ENCODE data around the gene PTCD2. TPM values are rescaled to one million over a fixed set of nuclear protein-coding genes. Genes with fewer than 3 reads are reported as not detected.
"Not testable (repeated sequence)": the region's sequence is repeated elsewhere in the genome, so short reads cannot be mapped to it uniquely, and the experiment has no call there.

Gene PTCD2
- total RNA-seq, 2 experiments from 2014 or later = 8.9 to 9.8 TPM

DNA sequence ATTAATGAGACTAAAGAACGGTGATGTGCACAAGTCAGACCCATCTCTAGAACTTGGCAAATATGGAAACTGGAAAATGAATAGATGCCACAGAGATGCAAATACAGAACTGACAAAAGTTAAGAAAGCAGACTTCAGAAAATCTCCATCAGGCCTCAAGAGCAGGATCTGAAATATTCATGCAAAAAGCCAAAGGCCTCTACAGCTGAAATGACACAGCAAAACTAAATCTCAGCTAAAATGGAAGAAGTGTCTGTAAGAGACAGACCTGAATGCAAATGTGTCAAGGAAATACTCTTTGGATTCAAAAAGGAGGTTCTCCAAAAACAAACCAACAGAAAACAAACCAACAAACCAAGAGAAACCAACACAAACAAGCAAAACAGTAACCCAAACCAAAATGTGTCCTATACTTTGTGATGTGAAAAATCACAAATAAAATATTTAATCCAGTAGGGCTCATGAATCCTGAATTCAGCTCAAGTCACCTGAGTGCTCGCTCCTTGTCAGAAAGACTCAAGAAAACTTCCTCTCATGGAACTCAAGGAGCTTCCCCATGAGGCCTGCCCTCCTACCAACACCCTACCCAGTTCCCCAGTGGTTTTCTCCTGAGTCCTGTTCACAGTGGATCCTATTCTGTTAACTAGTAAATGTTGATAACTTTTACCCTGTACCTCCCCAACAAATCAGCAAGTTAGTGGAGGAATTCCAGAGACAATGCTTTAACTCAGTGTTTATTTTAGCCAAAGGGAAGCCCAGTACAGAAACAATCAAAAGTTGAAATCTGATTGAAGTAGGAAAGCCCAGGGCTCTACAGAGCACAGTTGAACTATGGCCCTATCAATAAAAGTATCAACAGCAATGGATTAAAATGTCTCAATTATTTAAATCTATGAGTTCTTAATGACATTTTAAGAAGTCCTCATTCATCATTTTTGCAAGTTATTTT lies 14.7 kb upstream of the PTCD2 start:
- peaks cover 25% of the 10 kb centered on the region for H3K4me1 Mint-ChIP-seq
- H3K4me3 Mint-ChIP-seq = no peak overlapping the region
- POLR2A ChIA-PET = interaction anchor here (2.6 kb wide), 1 partner anchor 14 kb away, joined by 13 read pairs; the partner anchor contains the start of genes MRPS27 and PTCD2

DNA sequence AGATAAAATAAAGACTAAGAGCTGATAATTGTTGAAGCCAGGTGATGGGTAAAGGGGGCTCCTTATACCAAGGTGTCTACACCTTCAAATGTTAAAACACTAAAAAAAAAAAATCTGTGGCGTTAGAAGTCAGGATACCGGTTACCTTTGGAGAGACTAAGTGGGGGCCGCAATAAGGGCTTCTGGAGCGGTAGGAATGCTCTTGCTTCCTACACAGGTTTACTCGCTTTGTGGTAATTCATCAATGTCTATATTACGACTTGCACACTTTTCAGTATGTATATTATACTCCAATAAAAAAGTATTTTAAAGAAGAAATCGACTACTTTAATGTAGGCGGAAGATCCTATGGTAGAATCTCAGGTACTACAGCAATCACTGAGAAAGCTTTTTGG lies 12.6 kb upstream of the PTCD2 start:
- ATAC-seq (ENCODE audit: low read depth) (no peak), DNase-seq (no peak)
- no peaks in the 10 kb centered on the region for H3K9me3 Mint-ChIP-seq
- peak overlapping the region; percentile 80 for H3K4me3 Mint-ChIP-seq
- POLR2A ChIA-PET = interaction anchor here (0.6 to 3.8 kb wide), 4 partner anchors 12 to 508 kb away, joined by 3 to 52 read pairs (median 3); partner anchors contain the start of genes MRPS27 and PTCD2
- H3K36me3 Mint-ChIP-seq = peaks cover 6% of the 10 kb centered on the region
- H3K27me3 Mint-ChIP-seq = no peaks in the 10 kb centered on the region
- peak overlapping the region; percentile 90 for H3K27ac Mint-ChIP-seq
- H3K4me1 Mint-ChIP-seq = peaks cover 21% of the 10 kb centered on the region

More for the DNA sequence above, 14.7 kb upstream of the PTCD2 start:
- no peak overlapping the region for H3K27ac Mint-ChIP-seq
- peaks cover 10% of the 10 kb centered on the region for H3K36me3 Mint-ChIP-seq
- no peak for DNase-seq
- no peaks in the 10 kb centered on the region for H3K9me3 Mint-ChIP-seq
- no peaks in the 10 kb centered on the region for H3K27me3 Mint-ChIP-seq
- no peak for ATAC-seq (ENCODE audit: low read depth)

DNA sequence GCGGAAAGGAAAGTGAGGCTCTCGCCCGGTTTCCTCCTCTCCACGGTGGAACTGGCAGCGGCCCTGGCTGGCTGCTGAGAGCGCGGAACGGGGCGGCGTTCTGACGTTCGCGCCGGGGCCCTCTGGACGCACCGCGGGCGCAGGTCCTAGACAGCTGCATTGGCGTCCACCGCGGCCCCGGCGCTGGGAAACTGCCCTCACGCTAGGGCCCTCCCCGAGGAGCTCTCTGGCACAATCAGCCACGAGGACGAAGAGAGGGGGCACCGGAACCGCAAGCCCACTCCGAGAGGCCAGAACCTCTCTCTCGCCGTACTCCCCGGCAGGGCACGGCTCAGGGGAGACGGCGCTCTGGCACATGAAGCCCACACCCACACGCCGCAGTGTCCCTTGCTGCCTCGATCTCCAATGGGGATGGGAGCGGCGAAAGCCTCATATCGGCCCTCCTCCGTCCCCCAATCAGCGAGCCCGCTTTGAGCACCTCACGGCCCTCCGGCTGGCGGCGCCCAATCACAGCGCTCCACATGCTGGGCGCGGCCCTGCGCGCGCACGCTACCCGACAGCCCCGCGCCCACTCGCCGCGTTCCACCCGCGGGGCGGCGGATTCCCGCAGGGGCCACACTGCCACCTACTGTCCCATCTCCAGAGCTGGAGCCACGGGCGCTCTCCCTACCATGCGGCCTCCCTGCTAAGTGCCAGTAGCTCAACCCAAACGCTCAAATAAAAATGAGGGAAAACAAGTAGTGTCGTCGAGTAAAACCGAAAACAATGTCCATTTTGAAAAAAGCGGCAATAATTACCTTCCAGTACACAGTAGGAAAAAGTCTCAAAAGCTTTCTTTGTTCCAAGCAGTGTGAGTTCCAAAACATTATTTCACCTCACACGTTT lies 12.0 kb upstream of the PTCD2 start:
- ATAC-seq (ENCODE audit: low read depth) (peak; percentile 97), DNase-seq (peak; percentile 96)
- H3K27ac Mint-ChIP-seq = peak overlapping the region; percentile 90
- H3K4me3 Mint-ChIP-seq = peak overlapping the region; percentile 80
- peaks cover 24% of the 10 kb centered on the region for H3K4me1 Mint-ChIP-seq
- POLR2A ChIA-PET = interaction anchor here (0.6 to 3.8 kb wide), 3 partner anchors 11 to 74 kb away, joined by 3 to 52 read pairs (median 3); partner anchors contain the start of genes MRPS27 and PTCD2
- no peaks in the 10 kb centered on the region for H3K9me3 Mint-ChIP-seq
- H3K27me3 Mint-ChIP-seq = no peaks in the 10 kb centered on the region
- H3K36me3 Mint-ChIP-seq = peaks cover 7% of the 10 kb centered on the region

DNA sequence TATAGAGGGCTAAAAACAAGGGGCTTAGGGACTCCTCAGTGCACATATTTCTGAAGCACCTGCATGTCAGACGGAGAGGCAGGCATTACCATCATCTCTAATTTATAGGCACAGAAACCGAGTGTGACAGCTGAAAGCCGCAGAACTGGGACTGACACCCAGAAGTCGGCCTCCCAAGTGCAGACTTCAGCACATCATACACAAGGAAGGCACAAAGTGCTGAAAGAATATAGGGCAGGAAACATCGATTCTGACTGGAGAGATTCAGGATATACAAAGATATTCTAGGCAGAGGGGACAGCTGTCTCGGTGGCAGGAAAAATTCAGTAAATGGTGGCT lies 11.4 kb upstream of the PTCD2 start:
- no peak for ATAC-seq (ENCODE audit: low read depth)
- peaks cover 26% of the 10 kb centered on the region for H3K4me1 Mint-ChIP-seq
- H3K4me3 Mint-ChIP-seq = peak overlapping the region; percentile 80
- H3K27ac Mint-ChIP-seq = peak overlapping the region; percentile 90
- H3K36me3 Mint-ChIP-seq = peaks cover 9% of the 10 kb centered on the region
- DNase-seq = no peak
- H3K27me3 Mint-ChIP-seq = no peaks in the 10 kb centered on the region
- POLR2A ChIA-PET = interaction anchor here (3.8 kb wide), 1 partner anchor 11 kb away, joined by 52 read pairs; the partner anchor contains the start of genes MRPS27 and PTCD2
- H3K9me3 Mint-ChIP-seq = no peaks in the 10 kb centered on the region

DNA sequence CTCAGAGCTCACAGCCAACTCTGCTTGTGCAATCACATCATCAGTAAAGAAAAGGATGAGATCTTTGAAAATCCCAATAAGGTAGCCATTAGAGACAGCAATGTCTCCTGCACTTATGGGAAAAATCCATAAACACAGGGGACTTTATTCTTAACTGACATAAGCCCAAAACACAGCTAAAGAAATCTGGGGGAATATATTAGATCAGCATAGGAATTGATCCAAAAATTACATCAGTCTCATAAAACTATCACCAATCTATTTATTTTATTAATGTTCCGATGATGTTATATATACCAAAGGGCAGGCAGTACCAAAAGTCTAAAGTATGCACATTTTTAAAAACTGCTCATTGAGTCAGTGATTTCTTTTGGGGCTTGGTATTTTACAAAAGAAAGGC lies 7.0 kb upstream of the PTCD2 start:
- Mint-ChIP-seq H3K9me3 (no peaks in the 10 kb centered on the region), H3K27me3 (no peaks in the 10 kb centered on the region), H3K36me3 (peaks cover 12% of the 10 kb centered on the region), H3K27ac (no peak overlapping the region), H3K4me3 (no peak overlapping the region), H3K4me1 (peaks cover 20% of the 10 kb centered on the region)
- DNase-seq (no peak), ATAC-seq (ENCODE audit: low read depth) (no peak)
- POLR2A ChIA-PET = no interaction called here

DNA sequence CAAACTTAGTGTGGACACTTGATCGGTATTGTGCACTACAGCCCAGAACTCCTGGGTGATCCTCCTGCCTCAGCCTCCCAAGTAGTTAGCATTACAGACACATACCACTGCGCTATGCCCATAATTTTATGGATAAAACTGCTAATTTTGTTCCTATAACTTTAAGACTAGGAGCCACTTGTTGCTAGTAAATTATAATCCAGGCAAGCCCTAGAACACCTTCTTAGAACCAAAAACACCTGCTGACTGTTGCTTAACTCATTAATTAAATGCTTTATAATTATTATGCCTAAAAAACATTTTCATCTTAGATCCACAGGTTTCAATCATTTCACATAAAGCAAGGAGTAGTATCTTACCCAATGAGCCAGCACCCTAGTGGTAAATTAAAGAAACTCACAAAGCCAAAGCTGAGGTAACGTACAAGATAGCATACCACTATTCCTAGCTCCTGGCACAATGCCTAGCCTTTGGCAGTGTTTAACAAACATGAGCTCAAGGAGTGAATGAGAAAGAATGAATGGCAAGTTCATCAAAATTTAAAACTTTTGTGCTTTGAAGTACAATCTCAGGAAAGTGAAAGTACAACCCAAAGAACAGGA lies 5.5 kb upstream of the PTCD2 start:
- Mint-ChIP-seq H3K27ac (no peak overlapping the region), H3K4me3 (peak overlapping the region; percentile 39)
- ATAC-seq (ENCODE audit: low read depth) = no peak

DNA sequence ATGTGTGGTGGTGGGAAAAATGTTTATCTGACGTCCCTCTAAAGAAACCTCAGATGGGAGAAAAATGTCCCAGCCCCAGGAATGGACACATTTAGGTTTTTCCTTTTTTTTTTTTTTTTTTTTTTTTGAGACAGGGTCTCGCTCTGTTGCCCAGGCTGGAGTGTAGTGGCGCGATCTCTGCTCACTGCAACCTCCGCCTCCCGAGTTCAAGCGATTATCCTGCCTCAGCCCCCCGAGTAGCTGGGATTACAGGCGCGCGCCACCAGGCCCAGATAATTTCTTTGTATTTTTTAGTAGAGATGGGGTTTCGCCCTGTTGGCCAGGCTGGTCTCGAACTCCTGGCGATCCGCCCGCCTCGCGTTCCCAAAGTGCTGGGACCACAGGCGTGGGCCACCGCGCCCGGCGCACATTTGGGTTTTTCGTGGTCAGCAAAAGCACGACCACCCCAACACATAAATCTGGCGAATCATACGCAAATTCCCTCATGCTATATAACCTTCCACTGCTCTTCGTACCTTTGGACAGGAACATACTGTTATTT lies 668 bp upstream of the PTCD2 start:
- POLR2A ChIA-PET = interaction anchor here (0.7 to 3.1 kb wide), 10 partner anchors 8 to 529 kb away, joined by 3 to 52 read pairs (median 4); no protein-coding TSS in a partner anchor
- not testable (repeated sequence) for H3K27me3 Mint-ChIP-seq; ATAC-seq (ENCODE audit: low read depth)

More for the DNA sequence above, 5.5 kb upstream of the PTCD2 start:
- POLR2A ChIA-PET = no interaction called here
- H3K4me1 Mint-ChIP-seq = peaks cover 22% of the 10 kb centered on the region
- H3K27me3 Mint-ChIP-seq = no peaks in the 10 kb centered on the region
- no peak for DNase-seq
- peaks cover 11% of the 10 kb centered on the region for H3K36me3 Mint-ChIP-seq
- H3K9me3 Mint-ChIP-seq = no peaks in the 10 kb centered on the region

DNA sequence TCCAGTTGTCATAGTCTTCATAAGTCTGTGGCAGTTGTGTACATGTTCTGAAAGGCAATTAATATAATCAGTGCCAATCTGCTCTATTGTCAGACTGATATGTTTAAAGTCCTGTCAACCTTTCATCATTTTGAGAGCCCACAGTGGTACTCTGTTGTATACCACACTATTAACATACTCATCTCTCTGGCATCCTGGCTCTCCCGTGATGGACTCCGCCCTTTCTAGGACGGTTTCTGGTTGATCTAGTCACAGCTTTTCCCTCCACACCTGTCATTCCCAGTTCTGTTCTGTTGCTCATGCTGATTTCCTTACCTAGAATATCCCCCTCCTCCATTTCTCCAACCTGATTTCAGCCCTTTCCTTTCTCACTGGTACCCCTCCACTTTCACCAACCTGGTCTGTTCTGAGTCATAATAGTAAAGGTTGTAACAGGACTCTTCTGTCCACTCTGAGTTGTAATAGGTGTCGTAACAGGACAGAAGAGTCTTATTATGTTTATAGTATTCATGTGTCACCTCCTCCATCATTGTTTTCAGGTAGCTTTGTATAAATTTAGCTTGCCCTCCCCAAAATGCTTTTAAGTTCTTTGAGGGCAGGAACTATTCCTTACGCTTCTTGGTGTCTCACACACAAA lies 4.1 kb downstream of the PTCD2 start:
- Mint-ChIP-seq H3K27ac (no peak overlapping the region), H3K4me3 (no peak overlapping the region)

More for the DNA sequence above, 668 bp upstream of the PTCD2 start:
- peak overlapping the region; percentile 87 for H3K4me3 Mint-ChIP-seq
- peak; percentile 43 for DNase-seq
- peaks cover 12% of the 10 kb centered on the region for H3K36me3 Mint-ChIP-seq
- peaks cover 28% of the 10 kb centered on the region for H3K4me1 Mint-ChIP-seq
- not testable (repeated sequence) for H3K9me3 Mint-ChIP-seq
- H3K27ac Mint-ChIP-seq = peak overlapping the region; percentile 84

DNA sequence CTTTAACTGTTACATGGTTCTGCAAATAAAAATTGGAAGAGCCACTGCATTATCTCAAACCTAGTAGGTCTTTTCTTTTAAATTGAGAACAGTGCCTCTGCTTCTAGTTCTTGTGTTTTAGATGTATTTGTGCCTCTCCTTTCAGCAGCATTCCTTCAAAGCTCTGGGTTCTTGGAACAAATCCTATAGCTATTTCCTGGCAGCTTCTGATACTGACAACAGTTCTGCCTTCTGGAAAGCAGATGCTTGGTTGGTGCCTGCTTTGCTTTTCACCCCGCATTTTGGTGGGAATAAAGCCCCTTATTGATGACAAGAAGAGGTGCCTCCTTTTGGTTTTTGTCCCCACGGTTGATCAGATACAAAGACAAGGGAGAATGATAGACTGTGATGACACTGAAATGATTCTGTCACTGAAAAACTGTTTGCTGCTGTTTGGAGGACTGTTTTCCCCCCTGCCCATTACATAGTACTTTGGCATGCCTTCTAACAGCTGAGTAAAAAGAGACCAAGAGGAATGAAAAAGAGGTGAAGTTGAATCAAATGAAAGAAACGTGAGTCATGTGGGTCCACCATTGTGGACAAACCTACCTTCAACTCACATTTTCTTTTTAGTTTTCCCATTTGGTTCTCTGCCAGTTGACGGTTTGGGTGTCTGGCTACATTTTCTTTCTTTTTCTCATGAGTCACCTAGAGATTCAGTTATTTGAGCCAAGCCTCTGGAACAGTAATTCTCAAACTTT lies 5.6 kb downstream of the PTCD2 start:
- Mint-ChIP-seq H3K4me3 (no peak overlapping the region), H3K27me3 (no peaks in the 10 kb centered on the region), H3K4me1 (peaks cover 11% of the 10 kb centered on the region)

More for the DNA sequence above, 4.1 kb downstream of the PTCD2 start:
- DNase-seq (no peak), ATAC-seq (ENCODE audit: low read depth) (no peak)
- Mint-ChIP-seq H3K27me3 (no peaks in the 10 kb centered on the region), H3K9me3 (no peaks in the 10 kb centered on the region), H3K36me3 (peaks cover 20% of the 10 kb centered on the region), H3K4me1 (peaks cover 11% of the 10 kb centered on the region)
- POLR2A ChIA-PET = no interaction called here

DNA sequence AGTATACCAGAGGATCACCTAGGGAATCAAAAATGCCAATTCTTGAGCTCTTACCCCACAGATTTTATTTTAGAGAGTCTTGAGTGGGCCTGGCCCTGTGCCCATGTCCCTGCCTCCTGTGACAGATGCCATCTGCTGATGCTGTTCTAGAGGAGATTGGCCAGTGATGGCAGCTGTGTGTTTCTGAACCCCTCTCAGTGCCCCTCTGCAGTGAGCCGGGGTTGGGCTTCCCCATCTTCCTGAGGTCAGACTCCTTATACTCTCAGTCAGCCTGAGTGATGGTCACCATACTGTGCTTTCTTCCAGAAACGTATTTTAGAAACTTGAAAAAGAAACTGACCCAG lies 6.1 kb downstream of the PTCD2 start:
- peaks cover 28% of the 10 kb centered on the region for H3K36me3 Mint-ChIP-seq
- DNase-seq (no peak), ATAC-seq (ENCODE audit: low read depth) (no peak)
- peaks cover 8% of the 10 kb centered on the region for H3K4me1 Mint-ChIP-seq
- POLR2A ChIA-PET = no interaction called here
- H3K9me3 Mint-ChIP-seq = no peaks in the 10 kb centered on the region
- H3K4me3 Mint-ChIP-seq = no peak overlapping the region
- H3K27me3 Mint-ChIP-seq = no peaks in the 10 kb centered on the region
- no peak overlapping the region for H3K27ac Mint-ChIP-seq

More for the DNA sequence above, 5.6 kb downstream of the PTCD2 start:
- no peak for ATAC-seq (ENCODE audit: low read depth)
- H3K36me3 Mint-ChIP-seq = peaks cover 24% of the 10 kb centered on the region
- H3K9me3 Mint-ChIP-seq = no peaks in the 10 kb centered on the region
- POLR2A ChIA-PET = no interaction called here
- no peak overlapping the region for H3K27ac Mint-ChIP-seq
- no peak for DNase-seq

DNA sequence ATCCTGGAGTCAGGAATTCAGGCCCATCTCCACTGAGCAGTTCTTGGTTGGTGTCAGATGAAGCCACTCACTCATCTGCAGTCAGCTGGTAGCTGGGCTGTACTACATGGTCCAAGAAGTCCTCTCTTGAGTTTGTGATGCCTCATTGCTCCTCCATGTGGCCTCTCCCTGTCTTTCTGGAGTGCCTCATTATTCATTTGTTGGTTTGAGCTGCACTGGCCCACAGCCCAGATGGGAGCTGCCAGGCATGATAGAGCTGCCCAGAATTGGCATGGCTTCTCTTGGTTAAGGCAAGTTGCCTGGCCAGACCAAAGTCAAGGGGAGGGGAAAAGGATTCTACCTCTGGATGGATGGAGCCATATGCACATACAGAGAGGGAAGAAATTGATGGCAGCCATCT lies 8.0 kb downstream of the PTCD2 start:
- peaks cover 34% of the 10 kb centered on the region for H3K36me3 Mint-ChIP-seq
- H3K27ac Mint-ChIP-seq = no peak overlapping the region
- DNase-seq = no peak

DNA sequence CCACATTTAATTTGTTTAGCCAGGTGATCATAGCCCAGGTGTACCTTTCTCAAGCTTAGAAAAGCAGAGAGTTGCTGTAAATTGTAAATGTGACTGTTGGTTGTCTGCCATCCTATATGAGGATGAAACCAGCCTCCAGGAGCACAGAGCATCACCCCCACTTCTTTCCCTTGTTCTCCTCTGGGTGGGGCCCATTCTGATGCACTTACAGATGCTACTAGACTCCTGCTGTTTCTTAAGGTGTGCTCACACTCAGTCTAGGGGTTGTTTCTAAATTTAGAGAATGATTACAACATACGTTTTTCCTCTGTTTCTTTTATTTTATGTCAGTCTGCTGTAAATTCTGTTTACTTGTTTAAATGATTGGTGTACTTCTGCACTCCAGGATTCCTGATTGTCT lies 10.5 kb downstream of the PTCD2 start:
- Mint-ChIP-seq H3K4me3 (no peak overlapping the region), H3K9me3 (no peaks in the 10 kb centered on the region), H3K4me1 (peaks cover 2% of the 10 kb centered on the region), H3K27me3 (no peaks in the 10 kb centered on the region), H3K27ac (no peak overlapping the region), H3K36me3 (peaks cover 28% of the 10 kb centered on the region)
- DNase-seq = no peak
- ATAC-seq (ENCODE audit: low read depth) = no peak
- POLR2A ChIA-PET = interaction anchor here (1.0 kb wide), 1 partner anchor 11 kb away, joined by 3 read pairs; the partner anchor contains the start of genes MRPS27 and PTCD2

More for the DNA sequence above, 8.0 kb downstream of the PTCD2 start:
- H3K4me1 Mint-ChIP-seq = peaks cover 4% of the 10 kb centered on the region
- POLR2A ChIA-PET = no interaction called here
- no peak overlapping the region for H3K4me3 Mint-ChIP-seq
- no peaks in the 10 kb centered on the region for H3K27me3 Mint-ChIP-seq
- H3K9me3 Mint-ChIP-seq = no peaks in the 10 kb centered on the region
- ATAC-seq (ENCODE audit: low read depth) = no peak

Measured in activated naive CD8-positive, alpha-beta T cell treated with anti-CD3 and anti-CD28 coated beads, Interleukin-2, amount 10 ng/mL, durations not matched to agents 7 days and 5 days (primary cell).